Glomerular visceral epithelial cell (primary cell): ENCODE data around the gene CFAP46.

Experiments used
- DNase-seq: peaks from one replicate; pipeline ENCODE4 v3.0.0-alpha.2; 2016; ENCODE audit errors: extremely low spot score

CFAP46 gene

GRCh38 chr10:132881186-132881920 is 61.0 kb downstream of the CFAP46 start:
- no peak for DNase-seq

GRCh38 chr10:132880128-132880981 is 62.0 kb downstream of the CFAP46 start:
- DNase-seq = no peak

- no peak for DNase-seq
Measured at GRCh38 chr10:132879408-132880127, 62.8 kb downstream of the CFAP46 start.

GRCh38 chr10:132878730-132879407 is 63.5 kb downstream of the CFAP46 start:
- DNase-seq = no peak

DNA sequence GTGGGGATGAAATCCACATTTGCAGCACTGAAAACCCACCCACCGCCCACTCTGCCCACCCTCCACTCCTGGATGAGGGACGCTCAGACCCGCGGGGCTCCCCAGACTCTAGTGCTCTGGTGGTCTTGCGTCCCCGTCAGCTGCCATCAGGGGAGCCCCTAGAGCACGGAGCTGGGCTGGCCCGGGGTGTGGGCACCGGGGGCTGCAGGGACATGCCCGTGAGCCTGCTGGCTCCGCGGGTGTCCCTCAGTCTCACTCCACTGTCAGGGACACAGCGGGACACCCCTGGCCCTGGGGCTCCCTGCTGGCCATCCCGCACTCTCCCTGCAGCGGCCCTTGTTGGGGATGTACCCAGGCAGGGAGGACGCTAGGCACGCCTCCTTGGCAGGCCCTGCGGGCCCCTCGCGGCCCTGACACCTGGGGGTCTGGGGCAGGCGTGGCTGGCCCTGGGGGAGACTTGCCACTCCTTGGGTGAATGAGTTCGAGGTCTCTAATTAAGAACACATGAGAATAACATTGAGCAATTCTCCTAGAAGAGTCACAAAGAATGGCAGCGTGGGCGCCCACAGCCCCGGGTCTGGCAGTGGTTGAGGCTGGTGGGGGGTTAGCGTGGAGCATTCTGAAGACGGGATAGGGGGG is 64.2 kb downstream of the CFAP46 start:
- DNase-seq = no peak

- no peak for DNase-seq
Measured at GRCh38 chr10:132877473-132877872, 64.9 kb downstream of the CFAP46 start.

GRCh38 chr10:132876993-132877431 is 65.4 kb downstream of the CFAP46 start:
- DNase-seq = no peak

GRCh38 chr10:132876131-132876860 is 66.1 kb downstream of the CFAP46 start:
- no peak for DNase-seq

GRCh38 chr10:132875435-132875834 is 66.9 kb downstream of the CFAP46 start:
- DNase-seq = no peak

- no peak for DNase-seq
Measured at GRCh38 chr10:132873395-132873794, 69.0 kb downstream of the CFAP46 start.

GRCh38 chr10:132872658-132873057 is 69.7 kb downstream of the CFAP46 start:
- DNase-seq = no peak

GRCh38 chr10:132870426-132870825 is 71.9 kb downstream of the CFAP46 start:
- DNase-seq = no peak

DNA sequence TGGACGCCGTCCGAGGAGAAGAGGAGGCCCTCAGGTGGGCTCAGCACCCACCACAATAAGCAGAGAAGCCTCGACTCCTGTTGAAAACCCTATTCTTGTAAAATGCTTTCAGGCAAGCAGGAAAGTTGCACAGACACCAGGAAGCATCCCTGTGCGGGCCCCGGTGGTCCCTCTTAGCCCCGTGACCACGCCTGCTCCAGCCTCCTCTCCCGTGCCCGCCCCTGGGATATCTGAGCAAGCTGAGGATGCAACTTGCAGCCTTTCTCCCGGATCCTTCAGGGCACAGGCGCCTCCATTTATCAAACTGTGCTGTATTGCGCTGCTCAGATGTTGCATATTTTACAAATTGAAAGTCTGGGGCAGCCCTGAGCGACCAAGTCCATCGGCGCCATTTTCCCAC is 72.7 kb downstream of the CFAP46 start:
- DNase-seq = no peak

DNA sequence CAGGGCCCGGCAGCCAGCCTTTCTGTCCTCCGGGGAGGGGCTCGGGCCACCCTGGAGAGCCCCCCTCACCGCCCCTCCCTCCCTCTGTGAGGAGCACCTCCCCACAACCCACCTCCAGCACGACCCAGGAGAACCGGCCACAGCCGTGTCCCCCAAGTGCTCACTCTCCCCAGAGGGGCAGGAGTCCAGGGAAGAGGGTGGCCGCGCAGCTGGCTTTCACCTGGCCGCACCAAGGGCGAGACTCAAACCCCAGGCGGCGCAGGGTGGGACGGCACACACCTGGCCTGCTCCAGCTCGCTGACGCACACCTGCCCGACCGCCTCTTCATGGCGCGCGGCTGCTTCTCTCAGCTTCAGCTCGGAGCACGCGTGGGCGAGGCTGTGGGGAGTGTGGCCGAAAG is 73.4 kb downstream of the CFAP46 start:
- no peak for DNase-seq

DNA sequence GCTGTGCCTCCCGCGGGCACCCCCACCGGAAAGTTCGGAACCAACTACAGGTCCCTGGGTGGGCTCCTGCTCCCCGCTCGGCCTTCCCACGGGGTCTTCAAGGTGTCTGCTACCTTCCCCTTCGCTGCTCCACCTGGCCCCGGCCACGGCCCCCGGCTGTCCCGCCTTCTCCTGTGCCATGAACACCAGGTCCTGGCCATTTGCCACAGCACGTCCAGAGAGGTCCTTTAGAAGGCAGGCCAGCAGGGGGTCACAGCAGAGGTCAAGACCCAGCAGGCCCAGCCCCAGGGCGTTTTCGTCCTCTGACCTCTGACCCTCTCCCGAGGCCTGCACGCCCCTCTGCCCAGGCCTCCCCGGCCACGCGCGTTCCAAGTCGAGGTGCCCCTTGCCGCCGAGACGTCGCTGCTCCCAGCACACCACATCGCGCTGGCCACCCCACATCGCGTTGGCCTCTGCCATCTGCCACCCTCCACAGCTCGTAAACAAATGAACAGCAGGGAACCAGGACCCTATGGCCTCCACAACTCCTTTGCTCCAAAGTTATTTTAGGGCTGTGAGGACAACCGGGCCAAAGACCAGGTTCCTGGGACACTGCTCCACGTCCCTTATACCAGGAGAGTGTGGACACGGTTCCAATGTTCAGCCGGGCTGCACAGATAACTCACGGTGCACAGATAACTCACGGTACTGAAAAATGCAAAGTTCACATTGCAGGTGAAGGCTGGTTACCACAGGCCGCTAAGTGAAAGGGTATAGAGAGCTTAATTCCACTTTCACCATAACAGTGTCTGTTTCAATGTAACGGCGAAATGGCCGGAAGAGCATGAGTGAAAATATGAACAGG is 74.3 kb downstream of the CFAP46 start:
- DNase-seq = no peak

DNA sequence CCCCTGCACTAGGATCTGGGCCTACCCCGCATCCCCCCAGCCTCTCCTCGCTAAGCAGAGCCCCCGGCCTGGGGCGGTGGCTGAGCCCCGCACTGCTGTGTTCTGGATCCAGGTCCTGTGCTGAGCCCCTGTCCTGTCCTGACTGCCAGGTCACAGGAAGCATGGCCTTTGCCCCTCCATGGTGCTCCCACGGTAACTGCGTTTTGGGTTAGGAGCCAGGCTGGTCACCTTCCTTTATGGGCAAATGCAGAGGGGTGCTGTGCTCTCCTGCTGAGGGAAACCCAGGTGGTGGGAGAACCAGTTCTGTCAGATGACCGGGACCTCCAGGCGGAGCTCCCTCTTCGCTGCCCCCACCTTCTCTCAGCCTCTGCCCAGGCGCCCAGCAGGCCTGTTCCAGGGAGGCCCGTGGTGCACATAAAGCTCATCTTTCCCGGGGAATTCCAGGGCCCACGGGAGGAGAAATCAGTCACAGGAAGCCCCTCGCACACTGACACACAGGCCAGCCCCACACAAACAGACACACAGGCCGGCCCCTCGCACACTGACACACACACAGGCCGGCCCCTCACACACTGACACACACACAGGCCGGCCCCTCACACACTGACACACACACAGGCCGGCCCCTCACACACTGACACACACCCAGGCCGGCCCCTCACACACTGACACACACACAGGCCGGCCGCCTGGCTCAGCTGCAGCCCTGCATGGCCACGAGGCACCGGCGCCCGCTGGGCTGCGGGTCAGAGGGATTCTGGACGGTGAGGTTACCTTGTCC is 75.6 kb downstream of the CFAP46 start:
- no peak for DNase-seq

DNA sequence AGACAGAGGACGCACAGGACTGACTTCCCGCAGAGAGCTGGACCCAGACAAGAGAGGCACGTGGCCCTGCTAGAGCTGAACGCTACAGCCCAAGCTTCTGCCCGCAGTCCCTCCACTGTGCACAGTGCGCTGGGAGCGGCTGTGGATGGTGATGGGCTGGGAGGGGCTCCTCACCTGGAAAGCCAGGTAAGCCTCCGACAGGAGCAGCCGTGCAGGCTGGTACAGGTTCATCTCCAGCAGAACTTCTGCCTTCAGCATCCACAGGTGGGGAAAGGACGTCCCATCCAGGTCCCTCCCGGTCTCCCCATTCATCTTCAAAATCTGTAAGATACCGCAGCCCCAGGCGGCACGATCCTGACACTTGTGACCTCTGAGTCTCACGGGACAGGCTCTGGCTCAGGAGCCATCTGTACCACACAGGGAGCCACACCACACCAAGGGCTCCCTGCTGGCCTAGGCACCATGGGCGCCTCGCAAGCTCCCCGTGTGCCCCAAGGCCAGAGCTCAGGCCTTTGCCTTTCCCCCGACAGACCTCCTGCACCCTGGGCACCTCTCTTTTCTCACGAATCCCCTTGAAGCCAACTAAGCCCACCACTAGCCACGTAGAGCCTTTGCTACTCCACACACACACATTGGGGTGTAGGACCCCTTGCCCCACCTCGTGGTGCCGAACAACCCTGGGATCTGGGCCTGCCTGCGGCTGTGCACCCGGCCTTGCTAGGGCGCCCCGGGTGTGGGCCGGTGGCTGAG is 76.3 kb downstream of the CFAP46 start:
- DNase-seq = no peak

GRCh38 chr10:132865171-132865631 is 77.2 kb downstream of the CFAP46 start:
- DNase-seq = no peak
